ENCODE data around the gene DHRS1.

GRCh38 chr14:24323341-24323740, 23.8 kb upstream of the DHRS1 start:
- TF ChIP-seq, protein P1, sequence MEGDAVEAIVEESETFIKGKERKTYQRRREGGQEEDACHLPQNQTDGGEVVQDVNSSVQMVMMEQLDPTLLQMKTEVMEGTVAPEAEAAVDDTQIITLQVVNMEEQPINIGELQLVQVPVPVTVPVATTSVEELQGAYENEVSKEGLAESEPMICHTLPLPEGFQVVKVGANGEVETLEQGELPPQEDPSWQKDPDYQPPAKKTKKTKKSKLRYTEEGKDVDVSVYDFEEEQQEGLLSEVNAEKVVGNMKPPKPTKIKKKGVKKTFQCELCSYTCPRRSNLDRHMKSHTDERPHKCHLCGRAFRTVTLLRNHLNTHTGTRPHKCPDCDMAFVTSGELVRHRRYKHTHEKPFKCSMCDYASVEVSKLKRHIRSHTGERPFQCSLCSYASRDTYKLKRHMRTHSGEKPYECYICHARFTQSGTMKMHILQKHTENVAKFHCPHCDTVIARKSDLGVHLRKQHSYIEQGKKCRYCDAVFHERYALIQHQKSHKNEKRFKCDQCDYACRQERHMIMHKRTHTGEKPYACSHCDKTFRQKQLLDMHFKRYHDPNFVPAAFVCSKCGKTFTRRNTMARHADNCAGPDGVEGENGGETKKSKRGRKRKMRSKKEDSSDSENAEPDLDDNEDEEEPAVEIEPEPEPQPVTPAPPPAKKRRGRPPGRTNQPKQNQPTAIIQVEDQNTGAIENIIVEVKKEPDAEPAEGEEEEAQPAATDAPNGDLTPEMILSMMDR (conservative IDR thresholded peaks at IDR 0.05 in 1 of 2, IDR thresholded peaks at IDR 0.05 in 1 of 2; ENCODE audit: low read depth in 1 of 2, low read length in 2 of 2), result no peak
- no peak for TF ChIP-seq EZH2 (IDR thresholded peaks at IDR 0.05; ENCODE audit: low read length, missing control alignments)
